C4-2B (cell line): ENCODE measurements around the gene LARP6.

Source experiments
- CTCF ChIP-seq: fragments of 450-650 bp; conservative IDR thresholded peaks from 2 replicates; pipeline ENCODE4 v1.5.1; 2017; ENCODE audit warnings: mild to moderate bottlenecking
- ZFX ChIP-seq: fragments of 450-650 bp; IDR thresholded peaks from 2 replicates; pipeline ENCODE4 v1.6.1; 2017

- TF ChIP-seq CTCF (no peak), ZFX (no peak)
Measured at GRCh38 chr15:70851889-70852288, 2.1 kb downstream of the LARP6 start.
